GM13976 (cell line): ENCODE results near the gene PANK1.

Experiments used
- DNase-seq: peaks from one replicate; pipeline ENCODE4 v3.0.0; 2012; ENCODE audit warnings: low spot score
- in situ Hi-C: fragments of 300-500 bp; cut with MboI; formaldehyde crosslinking; loops from one replicate; pipeline ENCODE4 v1.12.0; 2022; ENCODE audit warnings: low sequenced_read_pairs, mixed read lengths, inconsistent platforms; ENCODE audit not compliant: unreplicated experiment
- TF ChIP-seq, protein P1 (sequence below): IDR thresholded peaks from 2 replicates; pipeline ENCODE4 v1.5.1; 2012; ENCODE audit warnings: borderline replicate concordance, mild to moderate bottlenecking; ENCODE audit not compliant: insufficient read depth; ENCODE audit errors: extremely low read depth, missing control alignments, control extremely low read depth

Gene PANK1

GRCh38 chr10:89666138-89666537 lies 21.1 kb upstream of the PANK1 start:
- no peak for DNase-seq
- TF ChIP-seq, protein P1, sequence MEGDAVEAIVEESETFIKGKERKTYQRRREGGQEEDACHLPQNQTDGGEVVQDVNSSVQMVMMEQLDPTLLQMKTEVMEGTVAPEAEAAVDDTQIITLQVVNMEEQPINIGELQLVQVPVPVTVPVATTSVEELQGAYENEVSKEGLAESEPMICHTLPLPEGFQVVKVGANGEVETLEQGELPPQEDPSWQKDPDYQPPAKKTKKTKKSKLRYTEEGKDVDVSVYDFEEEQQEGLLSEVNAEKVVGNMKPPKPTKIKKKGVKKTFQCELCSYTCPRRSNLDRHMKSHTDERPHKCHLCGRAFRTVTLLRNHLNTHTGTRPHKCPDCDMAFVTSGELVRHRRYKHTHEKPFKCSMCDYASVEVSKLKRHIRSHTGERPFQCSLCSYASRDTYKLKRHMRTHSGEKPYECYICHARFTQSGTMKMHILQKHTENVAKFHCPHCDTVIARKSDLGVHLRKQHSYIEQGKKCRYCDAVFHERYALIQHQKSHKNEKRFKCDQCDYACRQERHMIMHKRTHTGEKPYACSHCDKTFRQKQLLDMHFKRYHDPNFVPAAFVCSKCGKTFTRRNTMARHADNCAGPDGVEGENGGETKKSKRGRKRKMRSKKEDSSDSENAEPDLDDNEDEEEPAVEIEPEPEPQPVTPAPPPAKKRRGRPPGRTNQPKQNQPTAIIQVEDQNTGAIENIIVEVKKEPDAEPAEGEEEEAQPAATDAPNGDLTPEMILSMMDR: no peak
- in situ Hi-C loops: no loop called here

DNA sequence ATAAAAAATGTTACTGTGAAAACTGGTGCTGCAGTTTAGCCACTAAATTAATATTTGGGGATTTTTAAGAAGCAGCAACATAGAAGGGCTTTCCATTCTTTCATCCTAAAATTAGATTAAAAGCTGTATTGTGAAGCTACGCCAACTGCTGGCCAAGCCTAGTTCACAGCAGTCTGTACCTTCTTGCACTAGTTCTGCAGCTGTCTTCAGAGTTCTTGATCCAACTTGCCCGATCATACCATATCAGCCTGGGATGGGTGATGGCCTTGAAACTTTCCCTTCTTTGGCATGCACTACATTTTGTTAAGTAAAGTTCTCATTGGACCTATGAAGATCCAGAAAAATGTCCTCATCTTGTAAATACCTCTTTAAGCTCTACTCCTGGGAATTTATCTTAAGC lies 20.3 kb upstream of the PANK1 start:
- no peak for DNase-seq
- TF ChIP-seq, protein P1: no peak
- in situ Hi-C loops: no loop called here

- TF ChIP-seq, protein P1: no peak
- in situ Hi-C loops: no loop called here
- DNase-seq: no peak
Observed at GRCh38 chr10:89664203-89664602, 19.2 kb upstream of the PANK1 start.

GRCh38 chr10:89663144-89663543 lies 18.1 kb upstream of the PANK1 start:
- TF ChIP-seq, protein P1: no peak
- DNase-seq: no peak
- in situ Hi-C loops: no loop called here

DNA sequence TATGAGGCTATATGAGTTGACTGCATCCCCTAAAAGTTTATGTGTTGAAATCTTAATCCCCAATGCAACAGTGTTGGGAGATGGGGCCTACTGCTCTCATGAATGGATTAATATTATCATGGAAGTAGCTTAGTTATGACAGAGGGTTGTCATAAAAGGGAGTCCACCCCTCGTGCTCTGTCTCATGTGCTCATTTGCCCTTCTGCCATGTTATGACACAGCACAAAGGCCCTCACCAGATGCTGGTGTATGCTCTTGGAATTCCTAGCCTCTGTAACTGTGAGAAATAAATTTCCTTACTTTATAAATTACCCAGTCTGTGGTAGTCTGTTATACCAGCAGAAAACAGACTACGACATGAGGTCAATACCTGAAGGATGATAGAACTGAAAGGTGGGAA lies 17.6 kb upstream of the PANK1 start:
- no peak for DNase-seq
- TF ChIP-seq, protein P1: no peak
- in situ Hi-C loops: no loop called here

- TF ChIP-seq, protein P1: no peak
- in situ Hi-C loops: no loop called here
- DNase-seq: no peak
Observed at GRCh38 chr10:89659143-89660131, 14.4 kb upstream of the PANK1 start.
